Left ventricle myocardium inferior (tissue), 1 donor: Measurements from ENCODE around the gene LUC7L3. TPM values are rescaled to one million over a fixed set of nuclear protein-coding genes. Genes with fewer than 3 reads are reported as not detected.

Experiments used
- DNase-seq: peaks from one replicate; pipeline ENCODE4 v3.0.0-alpha.2; 2020
- H3K27ac ChIP-seq: fragments of 200-600 bp; replicated peaks from 2 replicates; pipeline ENCODE4 v1.8.0; 2021
- H3K27me3 ChIP-seq: fragments of 200-600 bp; 2 replicates; pipeline ENCODE4 v1.8.0; 2021; ENCODE audit warnings: low read depth
- H3K36me3 ChIP-seq: fragments of 200-600 bp; 2 replicates; pipeline ENCODE4 v1.8.0; 2021
- H3K4me1 ChIP-seq: fragments of 200-600 bp; 2 replicates; pipeline ENCODE4 v1.8.0; 2021
- H3K4me3 ChIP-seq: fragments of 200-600 bp; 2 replicates; pipeline ENCODE4 v1.8.0; 2021; ENCODE audit warnings: mild to moderate bottlenecking, moderate library complexity
- H3K9me3 ChIP-seq: fragments of 200-600 bp; replicated peaks from 2 replicates; pipeline ENCODE4 v1.8.0; 2021
- CTCF ChIP-seq: fragments of 200-600 bp; IDR thresholded peaks from 2 replicates; pipeline ENCODE4 v1.8.0; 2021; ENCODE audit warnings: antibody characterized with exemption, mild to moderate bottlenecking, borderline replicate concordance
- intact Hi-C: fragments of 100-400 bp; cut with micrococcal nuclease; formaldehyde crosslinking; loops from one replicate; pipeline ENCODE4 v1.11.0; 2022
- total RNA-seq: library from RNA; stranded (reverse); fragmentation: NEBNext Ultra II Directional; extraction: Animal tissue kit (Norgen Biotek cat#: 25700); gene quantifications from one replicate; pipeline ENCODE4 v1.2.1, GENCODE V29; 2021
- donor health status: DM: no; HTN: yes; CAD: no; lungs with severe emphysema.

LUC7L3 gene
- total RNA-seq, 1 donor from 2014 or later, result 64.4 TPM

- Histone ChIP-seq H3K4me1 (no peaks in the 10 kb centered on the region), H3K9me3 (no peaks in the 10 kb centered on the region), H3K4me3 (no peak overlapping the region), H3K36me3 (no peaks in the 10 kb centered on the region), H3K27me3 (no peaks in the 10 kb centered on the region), H3K27ac (no peak overlapping the region)
- no peak for TF ChIP-seq CTCF
- intact Hi-C loops, result no loop called here
- no peak for DNase-seq
These were observed 77.9 kb downstream of the LUC7L3 start for GRCh38 chr17:50797135-50797810.

GRCh38 chr17:50798424-50799288, 79.3 kb downstream of the LUC7L3 start:
- H3K4me1 ChIP-seq, result no peaks in the 10 kb centered on the region
- no peaks in the 10 kb centered on the region for H3K36me3 ChIP-seq
- no peaks in the 10 kb centered on the region for H3K9me3 ChIP-seq
- DNase-seq, result no peak
- intact Hi-C loops, result no loop called here
- no peak overlapping the region for H3K4me3 ChIP-seq
- H3K27ac ChIP-seq, result no peak overlapping the region
- no peak for TF ChIP-seq CTCF
- no peaks in the 10 kb centered on the region for H3K27me3 ChIP-seq

GRCh38 chr17:50799582-50799981, 80.2 kb downstream of the LUC7L3 start:
- TF ChIP-seq CTCF, result no peak
- no peak for DNase-seq
- intact Hi-C loops, result no loop called here

GRCh38 chr17:50800196-50800700, 80.8 kb downstream of the LUC7L3 start:
- no peaks in the 10 kb centered on the region for H3K4me1 ChIP-seq
- H3K9me3 ChIP-seq, result no peaks in the 10 kb centered on the region
- H3K27me3 ChIP-seq, result no peaks in the 10 kb centered on the region
- TF ChIP-seq CTCF, result no peak
- no peak overlapping the region for H3K4me3 ChIP-seq
- H3K27ac ChIP-seq, result no peak overlapping the region
- intact Hi-C loops, result no loop called here
- DNase-seq, result no peak
- no peaks in the 10 kb centered on the region for H3K36me3 ChIP-seq

More at GRCh38 chr17:50799582-50799981, 80.2 kb downstream of the LUC7L3 start:
- Histone ChIP-seq H3K9me3 (no peaks in the 10 kb centered on the region), H3K4me1 (no peaks in the 10 kb centered on the region), H3K4me3 (no peak overlapping the region), H3K36me3 (no peaks in the 10 kb centered on the region), H3K27ac (no peak overlapping the region), H3K27me3 (no peaks in the 10 kb centered on the region)

GRCh38 chr17:50802609-50803571, 83.5 kb downstream of the LUC7L3 start:
- Histone ChIP-seq H3K4me1 (peaks cover 4% of the 10 kb centered on the region), H3K9me3 (no peaks in the 10 kb centered on the region), H3K27me3 (no peaks in the 10 kb centered on the region), H3K4me3 (no peak overlapping the region), H3K36me3 (no peaks in the 10 kb centered on the region), H3K27ac (no peak overlapping the region)
- intact Hi-C loops, result no loop called here
- TF ChIP-seq CTCF, result no peak
- no peak for DNase-seq
